HG02759 (cell line): ENCODE results near the gene SLC25A13.
"Not testable (repeated sequence)": the region's sequence is repeated elsewhere in the genome, so short reads cannot be mapped to it uniquely, and the experiment has no call there.

ENCODE experiments used
- ATAC-seq: cut with Tn5 transposase; IDR thresholded peaks from one replicate; pipeline ENCODE4 v1.9.1; 2021; ENCODE audit warnings: mild to moderate bottlenecking, moderate library complexity; ENCODE audit not compliant: unreplicated experiment

SLC25A13 gene

DNA sequence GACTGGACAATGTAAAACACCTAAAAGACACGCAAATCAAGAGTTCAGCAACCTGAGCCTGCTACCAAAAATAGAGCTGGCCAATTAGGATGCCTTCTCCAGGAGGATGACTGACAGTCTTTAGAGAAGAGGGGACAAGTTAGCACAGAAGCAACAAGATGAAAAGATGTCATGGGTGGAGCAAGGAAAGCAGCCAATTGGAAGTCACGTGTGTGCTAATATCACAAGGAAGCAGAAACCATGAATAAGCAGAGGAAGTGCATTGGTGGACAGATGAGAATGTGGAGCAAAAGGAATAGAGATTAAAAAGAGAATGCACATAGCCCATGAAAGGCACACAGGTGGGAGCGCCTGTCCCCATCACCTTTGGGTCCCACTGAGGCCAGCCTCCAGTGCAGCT, 148.1 kb downstream of the SLC25A13 start:
- no peak for ATAC-seq

DNA sequence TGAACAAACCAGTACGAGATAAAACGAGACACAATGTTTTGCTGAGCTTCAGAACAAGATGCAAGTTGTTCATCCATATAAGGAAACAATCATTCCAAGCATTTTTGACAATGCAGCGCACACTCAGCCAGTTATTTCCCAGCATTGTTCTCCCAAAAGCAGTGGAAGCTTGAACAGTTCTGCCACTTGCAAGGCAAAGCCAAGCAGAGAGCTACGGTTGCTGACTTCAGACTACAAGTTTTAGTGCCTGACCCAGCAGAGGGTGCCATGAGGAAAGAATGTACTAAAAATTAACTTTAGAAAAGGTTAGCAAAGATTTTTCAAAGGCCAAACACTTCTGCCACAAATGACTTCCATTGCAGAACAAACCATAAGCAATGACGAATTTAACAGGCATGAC, 152.5 kb downstream of the SLC25A13 start:
- ATAC-seq: no peak

DNA sequence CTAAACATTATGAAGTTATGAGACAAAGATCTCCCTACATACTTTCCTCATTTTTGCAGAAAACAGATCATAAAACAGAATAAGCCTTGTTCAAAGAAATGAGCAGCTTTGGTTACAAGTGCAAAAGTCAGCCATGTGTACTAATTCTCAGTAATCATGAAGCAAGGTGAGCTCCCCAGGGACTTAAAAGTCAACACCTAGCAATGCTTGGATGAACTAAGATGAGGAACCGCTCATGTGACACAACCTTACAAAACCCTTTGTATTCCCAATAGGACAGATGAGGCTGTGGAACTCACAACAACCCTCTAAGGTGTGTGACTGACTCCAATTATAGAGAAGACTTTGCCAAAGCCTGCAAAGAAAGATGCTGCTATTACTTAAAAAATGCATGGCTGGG, 154.5 kb downstream of the SLC25A13 start:
- no peak for ATAC-seq

DNA sequence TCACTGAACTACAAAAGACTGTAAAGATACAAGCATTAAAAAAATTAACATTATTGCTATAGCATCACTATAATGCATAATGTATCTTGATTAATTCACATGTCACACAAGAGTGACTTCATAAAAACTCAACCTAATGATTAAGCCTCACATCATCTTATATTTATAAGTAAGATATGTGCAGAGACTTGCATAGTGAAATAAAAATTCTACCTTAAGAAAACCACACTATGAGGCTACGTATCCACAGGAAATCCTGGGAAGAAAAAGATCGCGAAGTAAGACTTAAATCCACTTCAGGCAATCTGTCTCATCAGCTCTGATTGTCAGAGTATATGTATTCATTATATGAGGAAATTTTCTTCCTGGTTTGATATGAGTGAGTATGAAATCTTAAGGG, 160.0 kb downstream of the SLC25A13 start:
- no peak for ATAC-seq

DNA sequence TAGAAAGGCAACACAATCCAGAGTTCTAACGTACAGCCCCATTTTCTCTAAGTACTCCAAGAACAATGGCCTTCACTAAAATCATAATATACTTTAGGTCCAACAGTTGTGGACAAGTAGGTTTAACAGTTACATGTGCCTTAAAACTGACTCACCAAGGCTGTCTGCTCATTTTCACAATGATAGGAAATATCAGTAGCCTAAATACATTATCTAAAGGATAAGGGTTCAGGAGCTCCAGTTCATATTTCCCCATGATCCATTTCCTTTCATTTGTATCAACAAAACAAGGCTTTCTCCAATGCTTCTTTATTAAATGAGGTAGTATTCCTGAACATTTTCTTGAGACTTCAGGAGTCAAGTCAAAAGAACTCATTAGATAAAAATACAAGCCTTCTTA, 164.0 kb downstream of the SLC25A13 start:
- ATAC-seq: no peak

DNA sequence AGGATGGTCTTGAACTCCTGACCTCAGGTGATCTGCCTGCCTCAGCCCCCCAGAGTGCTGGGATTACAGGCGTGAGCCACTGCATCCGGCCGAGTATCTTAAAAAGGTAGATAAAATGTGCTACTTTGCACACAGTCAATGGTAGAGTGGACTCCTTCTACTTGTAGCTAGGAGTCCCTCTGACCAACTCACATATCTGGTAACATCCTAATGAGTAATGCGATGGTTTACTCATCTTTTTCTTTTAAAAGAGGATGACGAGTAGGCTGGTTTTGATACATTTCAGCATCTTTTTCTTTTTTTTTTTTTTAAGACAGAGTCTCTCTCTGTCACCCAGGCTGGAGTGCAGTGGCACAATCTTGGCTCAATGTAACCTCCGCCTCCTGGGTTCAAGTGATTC, 167.4 kb downstream of the SLC25A13 start:
- ATAC-seq: not testable (repeated sequence)

DNA sequence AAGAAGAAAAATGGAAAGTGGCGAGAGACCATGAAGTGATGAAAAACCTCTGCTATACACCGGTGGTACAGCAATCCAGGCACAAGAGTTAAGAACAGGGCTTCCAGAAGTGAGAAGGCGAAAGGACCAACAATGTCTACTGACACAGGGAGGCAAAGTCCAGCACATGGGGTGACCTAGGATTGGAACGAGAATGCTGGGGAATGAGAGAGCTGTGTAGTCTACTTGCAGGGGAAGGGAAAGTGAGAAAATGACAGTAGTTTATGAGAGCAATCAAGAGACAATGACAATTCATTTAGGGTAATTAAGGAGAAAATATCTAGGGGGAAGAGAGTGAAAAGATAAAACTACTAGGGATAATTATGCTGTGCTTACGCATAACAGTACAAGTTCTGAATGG, 169.2 kb downstream of the SLC25A13 start:
- no peak for ATAC-seq

DNA sequence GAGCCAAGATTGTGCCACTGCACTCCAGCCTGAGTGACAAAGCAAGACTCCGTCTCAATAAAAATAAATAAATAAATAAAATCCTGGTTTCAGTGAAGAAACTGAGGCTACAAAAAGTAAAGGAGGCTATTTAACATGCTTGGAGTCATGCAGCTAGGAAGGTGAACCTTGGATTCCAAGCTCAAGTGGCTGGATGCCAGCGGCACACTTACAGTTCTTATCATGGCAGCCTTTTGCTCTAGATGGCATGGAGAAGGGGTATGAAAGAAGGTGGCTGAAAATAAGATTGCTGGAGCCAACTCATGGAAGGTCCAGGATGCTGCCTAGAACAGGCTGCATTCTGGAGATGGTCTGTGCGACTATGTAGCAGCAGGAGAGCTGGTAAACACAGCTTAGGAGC, 170.0 kb downstream of the SLC25A13 start:
- ATAC-seq: no peak

DNA sequence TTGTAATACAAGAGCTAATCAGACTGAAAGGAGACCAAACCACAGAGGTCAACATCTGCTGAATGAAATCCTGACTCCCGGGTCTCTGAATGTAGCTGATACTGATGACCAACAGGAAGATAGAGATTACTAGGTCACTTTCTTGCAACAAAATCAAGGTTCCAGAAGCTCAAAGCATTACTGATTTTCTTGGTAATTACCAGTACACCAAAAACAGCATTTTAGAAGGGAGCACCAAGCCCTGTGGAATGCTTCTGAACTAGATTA, 177.7 kb downstream of the SLC25A13 start:
- no peak for ATAC-seq

DNA sequence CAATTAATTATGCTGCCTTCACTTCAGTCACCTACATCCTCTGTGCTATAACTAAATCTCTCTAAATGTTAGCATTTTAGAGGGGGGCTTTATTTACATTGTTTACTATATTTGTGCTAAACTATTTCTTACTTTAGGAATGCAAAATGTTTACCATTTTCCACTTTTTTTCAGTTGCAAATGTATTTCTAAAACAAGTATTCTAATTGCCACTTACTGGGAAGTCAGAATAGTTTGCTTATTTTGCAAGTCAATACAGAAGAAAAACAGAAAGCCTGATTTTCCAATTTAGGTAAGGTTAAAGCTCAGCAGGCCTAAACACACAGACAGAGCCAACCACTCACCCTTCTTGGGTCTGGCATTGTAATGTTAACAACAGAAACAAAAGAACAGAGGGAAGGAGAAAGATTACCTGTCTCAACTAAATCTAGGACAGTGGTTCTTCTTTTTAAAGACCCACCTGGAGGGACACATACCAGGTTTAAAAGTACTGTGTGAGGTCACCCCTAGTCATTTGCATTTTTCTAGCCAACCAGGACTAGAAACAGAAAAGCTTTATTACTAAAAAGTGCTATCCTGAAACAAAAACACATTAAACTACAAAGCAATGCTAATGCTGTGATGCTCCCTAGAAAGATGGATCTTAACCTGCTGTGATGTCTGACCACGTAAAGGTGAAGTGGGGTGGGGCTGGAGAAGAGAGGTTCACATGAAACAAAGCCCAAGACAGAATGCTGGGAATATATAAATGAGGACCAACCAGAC, 178.2 kb downstream of the SLC25A13 start:
- no peak for ATAC-seq

DNA sequence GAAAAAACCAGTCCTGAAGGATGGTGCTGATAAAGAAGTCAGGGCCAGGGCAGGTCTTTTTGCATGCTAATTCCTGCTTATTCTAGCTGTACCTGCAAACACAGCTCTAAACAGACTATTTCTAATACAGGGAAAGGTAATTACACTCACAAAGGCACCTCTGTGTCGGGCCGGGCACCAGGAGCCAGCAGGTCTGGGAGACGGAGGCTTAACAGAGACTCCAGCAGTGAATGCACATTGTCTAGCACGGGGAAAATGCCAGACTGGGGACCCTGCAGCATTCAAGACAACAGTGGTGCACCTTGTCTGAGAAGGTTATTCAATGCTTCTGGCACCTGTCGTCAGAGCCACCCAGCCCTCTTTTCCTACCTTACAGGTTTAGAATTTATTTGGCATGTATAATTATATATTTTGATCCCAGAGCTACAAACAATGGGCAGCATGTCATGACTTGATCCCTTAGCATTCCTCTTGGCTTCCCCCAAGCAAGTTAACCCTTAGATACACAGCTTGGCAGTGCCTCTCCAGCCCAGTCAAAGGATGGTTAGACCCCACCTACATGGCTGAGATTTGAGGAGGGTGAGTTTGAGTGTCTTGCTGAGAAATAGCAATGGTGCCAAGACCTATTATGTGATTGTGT, 185.2 kb downstream of the SLC25A13 start:
- ATAC-seq: no peak

DNA sequence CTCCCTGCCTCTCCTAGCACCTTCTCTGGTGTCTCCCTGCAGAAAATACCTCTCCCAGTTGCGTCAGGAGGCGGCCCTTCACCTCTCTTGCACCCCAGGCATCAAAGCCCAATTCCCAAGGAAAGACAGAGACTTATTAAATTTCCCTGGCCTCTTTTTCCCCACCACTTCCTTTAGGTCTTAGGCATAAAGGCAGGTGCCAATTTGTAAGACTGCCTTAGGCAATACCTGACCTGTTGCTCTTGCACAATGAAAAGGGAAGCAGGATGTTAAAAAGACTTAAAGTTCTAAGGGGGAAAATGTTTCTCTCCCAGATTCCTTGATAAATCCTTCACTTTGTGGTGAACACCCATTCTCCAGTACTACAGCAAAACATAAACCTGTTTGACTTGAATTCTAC, 186.7 kb downstream of the SLC25A13 start:
- ATAC-seq: no peak

DNA sequence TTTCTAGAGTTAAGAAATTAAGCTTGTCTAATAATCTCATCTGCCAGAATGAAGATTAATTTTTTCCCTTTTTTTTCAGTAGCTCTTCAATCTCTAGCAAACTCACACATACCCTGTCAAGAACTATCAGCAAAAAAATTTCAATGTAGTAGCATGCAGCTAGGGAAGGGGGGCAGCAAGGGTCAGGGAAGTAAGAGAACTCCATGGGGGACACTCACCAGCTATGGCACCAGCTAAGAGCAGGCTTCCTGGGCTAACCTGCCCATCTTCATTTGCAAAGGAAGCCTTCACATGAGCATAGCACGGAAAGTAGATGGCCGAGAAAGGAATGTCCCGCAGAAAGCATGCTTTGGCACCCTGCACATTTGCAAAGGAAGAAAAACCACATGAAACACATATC, 190.4 kb downstream of the SLC25A13 start:
- ATAC-seq: no peak

DNA sequence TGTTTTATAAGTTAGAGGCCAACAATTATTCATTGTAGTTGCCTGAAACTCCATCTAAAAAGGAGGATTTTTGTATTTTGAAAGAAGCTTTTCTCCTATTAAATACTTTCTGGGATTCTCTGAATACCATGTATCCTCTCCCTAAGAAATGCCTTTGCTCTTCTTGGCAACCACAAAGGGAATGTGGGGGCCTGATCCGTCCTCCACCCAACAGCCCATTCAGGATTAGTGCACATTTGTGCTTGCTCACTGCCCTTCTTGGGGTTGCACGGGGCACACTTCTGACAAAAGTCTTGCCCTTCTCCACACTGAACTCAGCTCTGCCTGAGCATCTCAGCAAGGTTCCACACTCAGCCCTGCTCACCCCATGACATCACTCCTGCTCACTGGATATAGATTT, 194.2 kb downstream of the SLC25A13 start:
- ATAC-seq: no peak

DNA sequence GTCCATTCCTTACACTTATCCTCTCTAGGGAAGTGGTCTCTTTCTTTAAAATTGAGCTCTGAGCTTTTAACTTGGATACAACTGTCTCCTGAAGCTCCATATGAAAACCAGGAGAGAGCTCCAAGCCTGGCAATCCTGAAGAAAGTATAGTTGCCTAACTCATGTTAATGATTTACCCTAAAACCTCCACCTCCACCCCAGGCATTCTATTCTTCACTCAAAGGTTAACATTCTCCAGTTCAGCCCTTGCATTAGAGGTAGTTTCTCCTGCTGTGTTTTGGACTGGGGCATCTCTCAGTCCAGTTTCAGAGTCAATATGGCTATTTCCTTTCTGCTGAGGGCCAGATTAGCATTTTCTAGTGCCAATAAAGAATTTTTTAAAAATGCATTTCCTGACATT, 195.5 kb downstream of the SLC25A13 start:
- ATAC-seq: no peak

DNA sequence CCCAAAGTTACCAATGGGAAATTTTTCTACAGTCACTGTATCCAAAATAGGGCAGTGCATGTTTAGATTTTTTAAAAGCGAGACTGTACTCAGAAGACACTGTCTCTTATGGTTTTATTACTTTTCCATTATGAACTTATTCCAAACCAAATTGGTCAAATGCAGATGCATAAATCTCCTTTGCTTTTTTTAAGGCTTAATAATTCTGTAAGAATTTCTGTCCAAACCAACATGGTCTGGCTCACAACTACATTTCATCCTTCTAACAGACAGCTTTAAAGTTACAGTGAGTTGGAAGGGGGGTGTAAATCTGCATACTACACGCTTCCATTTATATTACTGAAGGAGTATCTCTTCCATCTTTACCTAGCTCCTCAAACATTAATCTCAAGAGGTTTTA, 199.2 kb downstream of the SLC25A13 start:
- no peak for ATAC-seq

DNA sequence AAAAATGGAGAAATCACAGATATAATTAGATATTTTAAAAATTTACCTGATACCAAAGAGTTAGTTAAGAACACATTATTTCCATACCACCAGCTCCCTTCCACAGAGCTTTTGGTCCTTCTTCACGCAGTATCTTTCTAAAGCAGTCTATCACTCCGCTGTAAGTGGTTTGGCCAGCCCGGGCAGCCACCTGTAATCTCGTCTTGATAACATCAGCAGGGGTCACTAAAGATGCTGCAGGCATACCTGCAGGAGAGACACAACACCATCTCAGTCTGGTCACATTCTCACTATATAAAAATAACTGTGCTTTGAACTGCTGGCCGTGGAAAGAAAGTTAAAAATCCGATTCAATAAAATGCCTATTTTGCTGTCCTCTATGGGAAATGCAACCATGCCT, 200.1 kb downstream of the SLC25A13 start:
- no peak for ATAC-seq

DNA sequence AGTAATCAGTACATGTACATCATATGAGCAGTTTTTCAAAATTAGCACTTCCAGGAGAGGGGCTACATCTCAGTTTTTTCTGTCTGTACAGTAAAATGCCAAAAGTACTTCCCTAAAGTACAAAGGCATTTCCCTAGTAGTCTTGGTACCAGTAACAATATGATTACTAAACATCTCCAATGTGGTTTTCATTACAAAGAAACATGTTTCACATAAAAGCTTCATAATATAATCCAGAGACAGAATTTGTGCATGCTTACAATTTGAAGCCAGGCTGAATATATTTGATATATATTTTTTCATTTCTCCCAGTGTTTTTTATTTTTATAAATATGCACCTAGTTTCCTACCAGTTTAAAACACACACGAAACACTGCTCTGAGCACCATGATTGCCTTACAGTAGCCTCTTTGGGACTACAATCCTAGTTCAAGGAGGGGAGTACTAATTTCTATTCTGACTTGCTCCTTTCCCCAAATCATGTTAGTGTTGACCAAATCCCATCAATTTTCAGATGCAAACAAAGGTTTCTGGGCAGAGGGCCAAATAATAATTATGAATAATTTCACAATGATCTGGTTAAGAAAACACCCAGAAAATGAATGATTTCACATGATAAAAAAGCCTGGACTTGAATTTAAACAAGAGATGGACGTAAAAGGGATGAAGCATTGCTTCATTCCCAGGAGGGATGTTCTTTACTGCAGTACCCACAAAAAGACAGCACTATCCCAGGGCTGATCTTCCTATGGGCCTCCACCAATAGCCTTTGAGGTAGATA, 201.3 kb downstream of the SLC25A13 start:
- ATAC-seq: no peak

DNA sequence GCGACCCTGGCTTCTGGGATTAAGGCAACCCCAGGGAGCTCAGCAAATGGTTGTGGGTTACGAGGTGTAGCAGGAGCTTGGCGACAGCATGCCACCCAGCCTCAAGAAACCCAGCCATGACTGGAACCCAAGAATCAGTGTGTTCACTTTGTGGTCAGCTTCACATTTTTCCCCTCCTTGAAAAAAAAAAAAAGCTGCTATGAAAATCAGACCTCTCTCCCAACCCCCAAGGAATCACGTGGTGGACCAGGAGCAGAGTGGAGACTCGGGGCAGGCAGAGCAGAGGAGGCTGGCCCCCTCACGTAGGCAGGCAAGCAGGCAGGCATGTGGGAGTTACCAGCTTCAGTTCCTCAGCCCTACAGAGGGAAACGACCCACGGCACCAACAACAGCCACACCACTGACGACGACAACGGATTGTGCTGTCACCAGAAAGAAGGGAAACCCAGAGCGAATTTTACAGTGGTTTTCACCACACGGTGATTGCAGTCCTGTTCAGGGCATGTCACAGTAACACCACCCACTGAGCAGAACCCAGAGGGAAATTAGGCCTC, 203.4 kb downstream of the SLC25A13 start:
- ATAC-seq: no peak

DNA sequence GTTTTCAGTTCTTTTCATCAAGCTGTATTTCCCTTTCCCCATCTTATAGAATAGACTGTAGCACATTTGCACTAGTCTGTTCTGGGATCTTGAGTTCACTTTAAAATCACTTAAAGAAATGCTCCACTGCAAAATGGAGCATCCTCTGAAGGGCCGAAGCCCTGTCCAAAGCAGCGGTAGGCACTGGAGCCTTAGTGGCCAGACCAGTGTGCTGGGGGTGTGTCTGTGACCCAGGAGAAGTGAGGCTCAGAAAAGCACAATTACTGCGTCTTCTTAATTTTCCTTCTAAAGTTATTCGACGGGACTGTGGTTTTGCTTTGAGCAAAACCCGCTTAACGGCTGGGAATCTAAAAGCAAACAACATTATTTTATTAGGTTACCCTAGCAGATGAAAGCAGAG, 205.7 kb downstream of the SLC25A13 start:
- no peak for ATAC-seq

DNA sequence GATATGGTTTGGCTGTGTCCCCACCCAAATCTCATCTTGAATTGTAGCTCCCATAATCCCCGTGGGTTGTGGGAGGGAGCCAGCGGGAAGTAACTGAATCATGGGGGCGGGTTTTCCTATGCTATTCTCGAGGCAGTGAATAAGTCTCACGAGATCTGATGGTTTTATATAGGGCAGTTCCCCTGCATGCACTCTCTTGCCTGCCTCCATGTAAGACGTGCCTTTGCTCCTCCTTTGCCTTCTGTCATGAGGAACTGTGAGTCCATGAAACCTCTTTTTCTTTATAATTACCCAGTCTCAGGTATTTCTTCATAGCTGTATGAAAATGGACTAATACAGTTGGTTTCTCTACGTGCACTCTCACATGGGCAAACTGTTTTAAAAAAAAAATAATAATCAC, 207.7 kb downstream of the SLC25A13 start:
- ATAC-seq: no peak

DNA sequence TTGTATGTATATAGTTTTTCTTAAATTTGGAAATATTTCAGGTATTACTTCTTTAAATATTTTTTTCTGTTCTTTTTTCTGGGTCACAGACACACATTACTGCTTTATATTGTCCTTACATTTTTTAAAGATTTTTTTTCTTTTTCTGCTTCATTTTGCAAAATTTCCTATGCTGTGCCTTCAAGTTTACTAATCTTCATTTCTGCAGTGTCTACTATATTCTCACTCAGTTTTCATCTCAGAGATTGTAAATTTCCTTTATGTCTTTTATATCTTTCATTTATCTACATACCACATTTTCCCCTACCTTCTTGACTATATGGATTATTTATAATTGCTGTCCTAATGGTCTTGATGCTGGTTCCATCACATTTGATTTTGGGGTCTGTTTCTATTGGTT, 210.5 kb downstream of the SLC25A13 start:
- no peak for ATAC-seq
